ENCODE results near the gene FAM200B.

FAM200B gene

GRCh38 chr4:15653420-15653819, 28.2 kb upstream of the FAM200B start:
- Histone ChIP-seq H3K9ac (no peak overlapping the region), H3K4me3 (IDR thresholded peaks at IDR 0.05; ENCODE audit: insufficient read depth, low read depth, low read length) (no peak overlapping the region), H3K79me2 (ENCODE audit: insufficient read depth, low read depth) (peaks cover 43% of the 10 kb centered on the region), H3K27ac (no peak overlapping the region; the same call in 1 of the 2 replicates), H3K36me3 (ENCODE audit: insufficient read depth) (no peaks in the 10 kb centered on the region), H3K27me3 (ENCODE audit: insufficient read depth, low read depth) (no peaks in the 10 kb centered on the region), H3K4me2 (peak overlapping the region; percentile 87), H4K20me1 (ENCODE audit: insufficient read depth) (no peaks in the 10 kb centered on the region), H3K4me1 (ENCODE audit: low read depth, poor library complexity, severe bottlenecking) (peaks cover 34% of the 10 kb centered on the region), H2AFZ (ENCODE audit: low read depth) (no peak overlapping the region)
- TF ChIP-seq, protein P1, sequence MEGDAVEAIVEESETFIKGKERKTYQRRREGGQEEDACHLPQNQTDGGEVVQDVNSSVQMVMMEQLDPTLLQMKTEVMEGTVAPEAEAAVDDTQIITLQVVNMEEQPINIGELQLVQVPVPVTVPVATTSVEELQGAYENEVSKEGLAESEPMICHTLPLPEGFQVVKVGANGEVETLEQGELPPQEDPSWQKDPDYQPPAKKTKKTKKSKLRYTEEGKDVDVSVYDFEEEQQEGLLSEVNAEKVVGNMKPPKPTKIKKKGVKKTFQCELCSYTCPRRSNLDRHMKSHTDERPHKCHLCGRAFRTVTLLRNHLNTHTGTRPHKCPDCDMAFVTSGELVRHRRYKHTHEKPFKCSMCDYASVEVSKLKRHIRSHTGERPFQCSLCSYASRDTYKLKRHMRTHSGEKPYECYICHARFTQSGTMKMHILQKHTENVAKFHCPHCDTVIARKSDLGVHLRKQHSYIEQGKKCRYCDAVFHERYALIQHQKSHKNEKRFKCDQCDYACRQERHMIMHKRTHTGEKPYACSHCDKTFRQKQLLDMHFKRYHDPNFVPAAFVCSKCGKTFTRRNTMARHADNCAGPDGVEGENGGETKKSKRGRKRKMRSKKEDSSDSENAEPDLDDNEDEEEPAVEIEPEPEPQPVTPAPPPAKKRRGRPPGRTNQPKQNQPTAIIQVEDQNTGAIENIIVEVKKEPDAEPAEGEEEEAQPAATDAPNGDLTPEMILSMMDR (conservative IDR thresholded peaks at IDR 0.05; ENCODE audit: low read depth, low read length), result no peak

- no peaks in the 10 kb centered on the region for H3K27me3 ChIP-seq (ENCODE audit: insufficient read depth, low read depth)
- no peaks in the 10 kb centered on the region for H3K36me3 ChIP-seq (ENCODE audit: insufficient read depth)
- H3K4me2 ChIP-seq, result peak overlapping the region; percentile 87
- peak overlapping the region; percentile 46; the same call in 1 of the 2 replicates for H3K27ac ChIP-seq
- peak overlapping the region; percentile 47; the same call in 1 of the 2 replicates for H3K9ac ChIP-seq
- H4K20me1 ChIP-seq (ENCODE audit: insufficient read depth), result no peaks in the 10 kb centered on the region
- H2AFZ ChIP-seq (ENCODE audit: low read depth), result peak overlapping the region; percentile 47; the same call in 1 of the 2 replicates
- TF ChIP-seq, protein P1 (conservative IDR thresholded peaks at IDR 0.05; ENCODE audit: low read depth, low read length), result no peak
- H3K79me2 ChIP-seq (ENCODE audit: insufficient read depth, low read depth), result peaks cover 37% of the 10 kb centered on the region
- H3K4me3 ChIP-seq (IDR thresholded peaks at IDR 0.05; ENCODE audit: insufficient read depth, low read depth, low read length), result peak overlapping the region; percentile 58
- H3K4me1 ChIP-seq (ENCODE audit: low read depth, poor library complexity, severe bottlenecking), result peaks cover 34% of the 10 kb centered on the region
Measured at GRCh38 chr4:15653864-15654592, 27.6 kb upstream of the FAM200B start.

GRCh38 chr4:15654593-15655222, 26.9 kb upstream of the FAM200B start:
- Histone ChIP-seq H3K36me3 (ENCODE audit: insufficient read depth) (no peaks in the 10 kb centered on the region), H2AFZ (ENCODE audit: low read depth) (peak overlapping the region; percentile 47), H3K4me2 (peak overlapping the region; percentile 87), H4K20me1 (ENCODE audit: insufficient read depth) (no peaks in the 10 kb centered on the region), H3K27ac (peak overlapping the region; percentile 46; the same call in 1 of the 2 replicates), H3K9ac (peak overlapping the region; percentile 47; the same call in 1 of the 2 replicates), H3K79me2 (ENCODE audit: insufficient read depth, low read depth) (peaks cover 35% of the 10 kb centered on the region), H3K4me3 (IDR thresholded peaks at IDR 0.05; ENCODE audit: insufficient read depth, low read depth, low read length) (peak overlapping the region; percentile 58), H3K27me3 (ENCODE audit: insufficient read depth, low read depth) (no peaks in the 10 kb centered on the region), H3K4me1 (ENCODE audit: low read depth, poor library complexity, severe bottlenecking) (peaks cover 30% of the 10 kb centered on the region)
- TF ChIP-seq, protein P1 (conservative IDR thresholded peaks at IDR 0.05; ENCODE audit: low read depth, low read length), result no peak

GRCh38 chr4:15655223-15656037, 26.2 kb upstream of the FAM200B start, which contains the start of gene FBXL5:
FBXL5 (minus strand) TSS chr4:15655357; CDS start chr4:15655287, 70 bp downstream.
- H3K27me3 ChIP-seq (ENCODE audit: insufficient read depth, low read depth), result no peaks in the 10 kb centered on the region
- peak within 1 kb of the TSS; percentile 87 for H3K4me2 ChIP-seq
- peaks cover 35% of the 10 kb centered on the region for H3K79me2 ChIP-seq (ENCODE audit: insufficient read depth, low read depth)
- peak within 1 kb of the TSS; percentile 82 for H3K27ac ChIP-seq
- TF ChIP-seq, protein P1 (conservative IDR thresholded peaks at IDR 0.05; ENCODE audit: low read depth, low read length), result no peak
- H2AFZ ChIP-seq (ENCODE audit: low read depth), result peak within 1 kb of the TSS; percentile 76
- H3K9ac ChIP-seq, result peak within 1 kb of the TSS; percentile 79
- peaks cover 24% of the 10 kb centered on the region for H3K4me1 ChIP-seq (ENCODE audit: low read depth, poor library complexity, severe bottlenecking)
- H3K4me3 ChIP-seq (IDR thresholded peaks at IDR 0.05; ENCODE audit: insufficient read depth, low read depth, low read length), result peak within 1 kb of the TSS; percentile 58
- no peaks in the 10 kb centered on the region for H4K20me1 ChIP-seq (ENCODE audit: insufficient read depth)
- no peaks in the 10 kb centered on the region for H3K36me3 ChIP-seq (ENCODE audit: insufficient read depth)

Measured in KMS-11 (cell line).